Stomach smooth muscle (tissue), 2 donors: ENCODE data around the gene ELP4.

ENCODE experiments used
- H3K27ac ChIP-seq: one replicate; pipeline ENCODE4 v1.7.0; 2013; ENCODE audit warnings: mild to moderate bottlenecking, low read length, inconsistent platforms
- H3K27me3 ChIP-seq, 2 donors: one replicate each; pipeline ENCODE4 v1.7.0; 2013; ENCODE audit warnings: low read length in 2 of 2; ENCODE audit not compliant: insufficient read depth in 2 of 2, control insufficient read depth in 1 of 2
- H3K36me3 ChIP-seq, 2 donors: one replicate each; pipeline ENCODE4 v1.7.0; 2013; ENCODE audit warnings: low read length in 2 of 2; ENCODE audit not compliant: control insufficient read depth in 2 of 2, insufficient read depth in 2 of 2
- H3K4me1 ChIP-seq: one replicate; pipeline ENCODE4 v1.7.0; 2013; ENCODE audit warnings: low read length; ENCODE audit not compliant: control insufficient read depth, insufficient read depth
- H3K4me3 ChIP-seq, 2 donors: one replicate each; pipeline ENCODE4 v1.7.0; 2013; ENCODE audit warnings: low read length in 2 of 2
- H3K9ac ChIP-seq, 2 donors: one replicate each; pipeline ENCODE4 v1.7.0; 2013; ENCODE audit warnings: low read length in 2 of 2, mild to moderate bottlenecking in 1 of 2
- H3K9me3 ChIP-seq, 2 donors: one replicate each; pipeline ENCODE4 v1.7.0; 2013; ENCODE audit warnings: low read length in 2 of 2; ENCODE audit not compliant: control insufficient read depth in 2 of 2
- donor health status: healthy.
- donor health status: Pancreatic carcinoma.

The ELP4 gene

DNA sequence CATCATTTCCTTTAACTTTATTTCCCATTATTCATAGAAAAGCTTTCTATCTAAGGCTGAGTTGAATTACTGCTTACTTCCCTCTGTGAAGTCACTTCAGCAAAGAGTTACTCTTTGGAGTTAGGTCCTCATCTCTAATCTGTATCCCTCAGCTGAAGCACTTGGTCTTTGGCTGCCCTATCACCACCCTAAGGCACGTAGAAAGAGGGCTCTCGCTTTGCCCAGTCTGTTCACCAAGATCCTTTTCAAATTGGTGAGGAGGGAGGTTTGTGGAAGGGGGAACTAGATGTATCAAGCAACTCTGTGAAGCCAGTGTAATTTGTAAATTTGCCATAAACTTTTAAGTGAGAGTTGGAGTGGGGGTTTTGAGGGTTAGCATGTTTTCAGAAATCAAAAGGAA, 258.1 kb downstream of the ELP4 start:
- no peaks in the 10 kb centered on the region for H3K36me3 ChIP-seq
- no peak overlapping the region for H3K4me3 ChIP-seq
- H3K27me3 ChIP-seq = no peaks in the 10 kb centered on the region
- no peak overlapping the region for H3K9ac ChIP-seq
- H3K9me3 ChIP-seq = no peaks in the 10 kb centered on the region
- H3K4me1 ChIP-seq = no peaks in the 10 kb centered on the region
- no peak overlapping the region for H3K27ac ChIP-seq

DNA sequence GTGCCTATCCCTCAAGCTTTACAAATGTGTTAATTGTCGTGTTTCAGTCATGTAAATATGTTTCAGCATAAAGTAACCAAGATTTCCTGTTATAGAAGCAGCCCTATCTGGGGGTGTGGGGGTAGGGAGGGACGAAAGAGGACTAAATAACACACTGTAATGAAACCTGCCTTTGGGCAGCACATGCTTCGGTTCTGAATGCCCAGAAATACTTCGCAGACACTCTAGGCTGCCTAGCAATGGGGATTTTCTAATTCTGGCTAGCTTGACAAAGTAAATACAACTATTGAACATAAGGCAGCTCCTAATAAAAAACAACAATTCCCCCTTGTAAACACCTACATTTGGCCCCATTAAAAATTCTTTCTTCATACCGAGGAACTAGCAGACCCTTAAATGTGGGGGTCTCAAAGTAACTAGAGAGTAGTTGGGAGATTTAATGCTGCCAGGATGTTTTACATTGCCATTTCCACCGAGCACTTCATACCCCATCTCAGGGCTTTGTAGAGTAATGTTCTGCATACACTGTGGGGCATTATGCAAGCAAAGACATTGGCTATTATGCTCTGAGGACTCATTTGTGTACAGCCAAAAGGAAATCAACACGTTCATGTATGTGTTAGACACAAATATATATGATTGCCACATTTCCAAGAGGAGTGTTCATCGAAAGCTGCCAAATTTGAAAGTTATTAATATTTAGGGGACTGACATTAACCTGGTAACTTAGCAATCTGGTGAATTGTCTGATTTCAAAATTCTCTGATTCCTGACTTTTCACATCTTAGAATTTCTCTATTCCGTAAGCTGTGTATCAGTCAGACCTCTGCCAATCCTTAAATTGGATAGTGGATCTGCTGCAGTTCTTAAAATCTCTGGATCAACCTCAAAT, 259.4 kb downstream of the ELP4 start:
- H3K4me1 ChIP-seq = no peaks in the 10 kb centered on the region
- no peaks in the 10 kb centered on the region for H3K27me3 ChIP-seq
- H3K9me3 ChIP-seq = no peaks in the 10 kb centered on the region
- H3K9ac ChIP-seq = no peak overlapping the region
- no peaks in the 10 kb centered on the region for H3K36me3 ChIP-seq
- no peak overlapping the region for H3K27ac ChIP-seq
- no peak overlapping the region for H3K4me3 ChIP-seq

DNA sequence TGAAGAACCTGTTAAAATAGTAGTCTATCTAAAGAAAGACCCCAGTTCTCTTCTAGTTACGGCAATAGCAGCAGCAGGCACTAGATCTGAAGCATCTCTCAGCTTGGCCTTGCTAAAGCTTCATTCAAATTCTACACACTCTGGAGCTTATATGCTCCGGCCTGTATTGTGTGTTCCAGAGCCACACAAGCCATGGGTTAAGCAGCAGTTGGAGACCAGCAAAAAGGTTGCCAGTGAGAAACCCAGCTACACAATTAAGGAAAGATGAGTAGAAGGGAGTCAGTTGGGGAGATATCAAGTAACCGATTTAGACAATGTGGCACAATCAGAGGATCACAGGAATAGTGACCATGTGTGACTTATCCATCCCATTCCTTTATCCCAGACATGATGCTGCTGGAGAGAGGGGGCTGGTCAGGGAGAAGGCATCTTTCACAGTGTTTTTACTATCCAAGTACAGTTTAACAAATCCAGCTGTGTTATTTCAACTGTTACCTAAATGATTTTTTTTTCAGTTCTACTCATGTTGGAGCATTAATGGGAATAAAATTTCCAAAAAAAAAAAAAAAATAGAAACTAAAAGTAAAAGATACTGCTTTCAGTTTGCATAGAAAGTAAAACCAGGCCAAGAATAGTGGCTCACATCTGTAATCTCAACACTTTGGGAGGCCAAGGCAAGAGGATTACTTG, 260.6 kb downstream of the ELP4 start:
- H3K4me3 ChIP-seq = no peak overlapping the region
- H3K36me3 ChIP-seq = no peaks in the 10 kb centered on the region
- H3K27me3 ChIP-seq = no peaks in the 10 kb centered on the region
- H3K9me3 ChIP-seq = no peaks in the 10 kb centered on the region
- no peak overlapping the region for H3K9ac ChIP-seq
- H3K27ac ChIP-seq = no peak overlapping the region
- H3K4me1 ChIP-seq = no peaks in the 10 kb centered on the region

DNA sequence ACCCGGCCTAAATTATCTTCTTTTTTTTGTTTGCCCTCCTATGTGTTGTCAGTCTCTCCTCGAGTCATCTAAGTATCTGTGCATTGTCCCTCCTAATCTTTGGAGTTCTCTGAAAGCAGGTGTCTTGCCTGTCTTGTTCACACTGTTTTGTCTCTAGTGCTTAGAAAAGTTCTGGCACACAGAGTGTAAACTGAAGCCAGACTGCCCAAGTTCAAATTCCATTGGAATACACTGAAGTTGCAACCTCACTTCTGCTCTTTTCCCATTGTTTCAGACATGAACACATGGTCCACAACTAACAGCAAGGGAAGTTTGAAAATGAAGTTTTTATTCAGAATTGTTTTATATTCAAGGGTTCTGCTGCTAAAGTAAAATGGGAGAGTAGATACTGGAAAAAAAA, 262.8 kb downstream of the ELP4 start:
- H3K9me3 ChIP-seq = peaks cover 0 to 3% of the 10 kb centered on the region in 2 donors
- H3K4me1 ChIP-seq = no peaks in the 10 kb centered on the region
- no peak overlapping the region for H3K27ac ChIP-seq
- H3K9ac ChIP-seq = no peak overlapping the region
- no peaks in the 10 kb centered on the region for H3K36me3 ChIP-seq
- H3K27me3 ChIP-seq = no peaks in the 10 kb centered on the region
- H3K4me3 ChIP-seq = no peak overlapping the region

DNA sequence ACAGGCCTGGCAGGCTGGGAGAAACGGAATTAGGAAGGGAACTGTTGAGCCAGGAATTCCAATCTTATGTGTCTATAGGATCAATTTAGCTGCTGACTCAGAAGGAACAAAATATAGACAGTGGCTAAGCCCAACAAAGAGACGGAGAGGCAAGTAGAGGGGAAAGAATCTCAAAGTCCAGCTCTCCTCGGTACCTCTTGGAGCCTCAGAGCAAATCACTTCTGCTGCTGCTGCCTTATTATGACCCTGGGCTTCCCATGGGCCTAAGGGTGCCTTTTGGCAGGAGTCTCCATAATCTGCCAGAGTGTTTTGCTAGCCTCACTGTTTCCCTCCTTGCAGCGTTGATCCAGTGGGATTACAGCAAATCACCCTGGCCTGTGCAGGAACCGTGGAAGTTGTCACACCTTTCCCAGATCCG, 269.8 kb downstream of the ELP4 start:
- Histone ChIP-seq H3K27me3 (no peaks in the 10 kb centered on the region), H3K4me3 (no peak overlapping the region), H3K9ac (no peak overlapping the region), H3K9me3 (peaks cover 0 to 4% of the 10 kb centered on the region in 2 donors), H3K27ac (no peak overlapping the region), H3K36me3 (no peaks in the 10 kb centered on the region), H3K4me1 (no peaks in the 10 kb centered on the region)

DNA sequence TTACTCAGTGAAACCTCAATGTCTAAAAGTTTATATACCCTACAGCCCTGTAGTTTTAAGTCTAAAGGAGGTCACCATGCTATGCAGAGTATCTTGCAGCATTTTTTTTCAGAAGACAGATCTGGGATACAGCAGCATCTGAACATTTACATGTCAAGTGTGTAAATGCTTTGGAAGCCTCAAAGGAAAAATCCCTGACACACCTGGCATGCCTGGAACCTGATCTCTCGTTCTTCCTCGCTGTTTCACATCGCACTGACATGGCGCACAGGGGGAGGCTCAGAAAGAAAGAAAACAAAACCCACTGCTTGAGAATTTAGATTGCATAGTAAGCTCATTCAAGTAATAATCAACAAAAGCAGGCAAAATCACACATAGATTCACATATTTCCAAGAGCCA, 270.5 kb downstream of the ELP4 start:
- peaks cover 0 to 4% of the 10 kb centered on the region in 2 donors for H3K9me3 ChIP-seq
- H3K4me1 ChIP-seq = no peaks in the 10 kb centered on the region
- H3K9ac ChIP-seq = no peak overlapping the region
- no peaks in the 10 kb centered on the region for H3K36me3 ChIP-seq
- no peaks in the 10 kb centered on the region for H3K27me3 ChIP-seq
- no peak overlapping the region for H3K4me3 ChIP-seq
- H3K27ac ChIP-seq = no peak overlapping the region

DNA sequence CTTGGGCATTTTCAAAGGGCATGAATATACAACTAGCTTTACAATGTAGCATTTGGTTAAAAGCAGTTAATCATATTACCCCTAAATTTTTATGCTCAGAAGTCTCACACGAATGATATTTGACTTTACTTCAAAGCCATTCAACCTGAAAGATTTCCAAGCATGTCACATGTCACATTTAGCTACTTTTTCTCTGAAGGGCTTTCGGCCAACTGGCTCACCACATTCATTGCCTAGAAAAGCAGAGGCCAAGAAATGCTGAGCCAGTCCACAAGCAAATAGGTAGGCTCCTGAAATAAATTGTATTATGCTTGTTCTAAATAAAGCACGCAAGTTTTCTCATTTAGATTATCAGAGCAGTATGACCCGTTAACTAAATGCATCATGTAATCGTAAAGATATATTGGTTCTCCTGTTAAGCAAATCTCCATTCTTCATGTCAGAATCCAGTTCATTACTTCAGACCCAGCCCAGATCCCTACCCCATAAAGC, 271.0 kb downstream of the ELP4 start:
- Histone ChIP-seq H3K4me3 (no peak overlapping the region), H3K9me3 (peaks cover 0 to 4% of the 10 kb centered on the region in 2 donors), H3K36me3 (no peaks in the 10 kb centered on the region), H3K27me3 (no peaks in the 10 kb centered on the region), H3K4me1 (no peaks in the 10 kb centered on the region), H3K27ac (no peak overlapping the region), H3K9ac (no peak overlapping the region)

DNA sequence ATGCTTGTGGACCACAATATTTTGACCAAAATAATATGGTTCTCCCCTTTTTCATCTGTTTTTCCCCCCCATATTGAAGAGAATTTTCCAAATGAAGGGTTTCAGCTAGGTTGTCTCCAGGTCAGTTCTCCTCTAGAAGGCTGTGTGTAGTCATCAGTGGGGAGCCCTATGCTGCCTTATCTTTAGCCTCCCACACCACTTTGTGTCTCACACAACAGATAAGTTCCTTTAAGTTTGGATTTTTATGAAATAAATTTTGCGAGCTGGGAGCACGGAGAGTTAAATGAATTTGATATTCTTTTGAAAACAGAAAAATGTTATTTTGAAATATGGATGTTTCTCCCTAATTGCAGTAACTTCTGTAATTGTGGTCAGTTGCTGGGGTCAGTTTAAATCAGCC, 272.7 kb downstream of the ELP4 start:
- H3K9ac ChIP-seq = no peak overlapping the region
- H3K4me1 ChIP-seq = no peaks in the 10 kb centered on the region
- no peak overlapping the region for H3K27ac ChIP-seq
- peaks cover 0 to 2% of the 10 kb centered on the region in 2 donors for H3K9me3 ChIP-seq
- no peak overlapping the region for H3K4me3 ChIP-seq
- no peaks in the 10 kb centered on the region for H3K27me3 ChIP-seq
- H3K36me3 ChIP-seq = no peaks in the 10 kb centered on the region

DNA sequence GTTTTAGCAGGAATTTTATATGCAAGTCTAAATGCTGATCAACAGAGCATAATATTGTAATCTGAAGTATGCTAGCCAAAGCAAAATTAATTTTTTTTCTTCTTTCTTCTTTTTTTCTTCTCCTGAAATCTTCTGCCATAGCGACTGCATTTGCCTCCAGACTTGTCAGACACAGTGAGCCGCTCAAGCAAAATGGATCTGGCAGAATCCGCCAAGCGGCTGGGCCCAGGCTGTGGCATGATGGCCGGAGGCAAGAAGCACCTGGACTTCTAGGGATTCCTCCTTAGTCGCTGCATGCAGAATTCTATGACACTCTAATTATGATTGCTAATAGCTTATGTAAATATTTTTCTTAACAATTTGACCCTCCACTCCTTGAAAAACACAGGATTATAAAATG, 273.7 kb downstream of the ELP4 start:
- no peaks in the 10 kb centered on the region for H3K9me3 ChIP-seq
- no peak overlapping the region for H3K4me3 ChIP-seq
- H3K27me3 ChIP-seq = no peaks in the 10 kb centered on the region
- no peaks in the 10 kb centered on the region for H3K4me1 ChIP-seq
- no peaks in the 10 kb centered on the region for H3K36me3 ChIP-seq
- H3K9ac ChIP-seq = no peak overlapping the region
- no peak overlapping the region for H3K27ac ChIP-seq

DNA sequence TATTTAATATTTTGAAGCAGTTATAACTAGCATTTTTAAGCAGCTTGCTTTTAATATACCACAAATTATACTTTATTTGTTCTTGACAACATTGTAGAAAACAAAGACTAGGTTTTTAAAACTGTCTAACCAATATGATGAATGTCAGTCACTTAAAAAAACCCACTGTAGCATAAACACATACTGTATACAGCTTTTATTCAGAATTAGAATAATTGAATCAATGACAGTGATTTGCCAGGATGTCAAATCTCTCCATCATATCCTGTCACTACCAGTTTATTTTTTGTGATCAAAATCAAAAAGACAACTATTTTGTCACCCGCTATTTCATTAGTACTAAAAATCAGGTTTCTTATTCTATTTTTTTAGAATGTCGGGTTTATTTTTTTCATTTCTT, 275.0 kb downstream of the ELP4 start:
- Histone ChIP-seq H3K9ac (no peak overlapping the region), H3K36me3 (no peaks in the 10 kb centered on the region)

More for the DNA sequence above, 275.0 kb downstream of the ELP4 start:
- H3K27me3 ChIP-seq = no peaks in the 10 kb centered on the region
- H3K4me1 ChIP-seq = no peaks in the 10 kb centered on the region
- H3K4me3 ChIP-seq = no peak overlapping the region
- no peak overlapping the region for H3K27ac ChIP-seq
- H3K9me3 ChIP-seq = no peaks in the 10 kb centered on the region
